IPS-11a (cell line): ENCODE data around the gene IL17RD.

Experiments
- H3K4me3 ChIP-seq: one replicate; pipeline ENCODE4 v1.5.1; 2013; ENCODE audit warnings: low read depth, low read length, control low read depth

Gene IL17RD

GRCh38 chr3:57069503-57069902, 95.7 kb downstream of the IL17RD start:
- no peak overlapping the region for H3K4me3 ChIP-seq

GRCh38 chr3:57068437-57069089, 96.6 kb downstream of the IL17RD start:
- H3K4me3 ChIP-seq, result no peak overlapping the region

GRCh38 chr3:57066471-57066870, 98.7 kb downstream of the IL17RD start:
- H3K4me3 ChIP-seq, result no peak overlapping the region

DNA sequence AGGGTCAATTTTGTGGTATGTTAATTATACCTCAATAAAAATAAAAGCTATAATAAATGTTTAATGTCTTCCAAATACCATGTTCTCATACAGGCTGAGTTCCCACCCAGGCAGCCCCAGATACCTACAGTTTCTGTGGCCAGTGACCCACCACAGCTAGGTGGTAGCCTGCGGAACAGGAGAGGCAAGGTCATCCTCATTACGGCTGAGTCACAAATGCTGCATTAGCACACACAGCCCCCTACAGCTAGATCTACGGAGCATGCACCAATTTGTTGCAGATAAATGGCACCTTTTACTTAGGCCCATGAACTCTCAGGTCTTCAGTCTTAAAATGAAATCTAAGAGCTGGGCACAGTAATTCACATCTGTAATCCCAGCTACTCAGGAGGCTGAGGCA, 99.6 kb downstream of the IL17RD start:
- no peak overlapping the region for H3K4me3 ChIP-seq

GRCh38 chr3:57064572-57064971, 100.6 kb downstream of the IL17RD start:
- H3K4me3 ChIP-seq, result no peak overlapping the region

- H3K4me3 ChIP-seq, result no peak overlapping the region
Measured at GRCh38 chr3:57064001-57064400, 101.2 kb downstream of the IL17RD start.

DNA sequence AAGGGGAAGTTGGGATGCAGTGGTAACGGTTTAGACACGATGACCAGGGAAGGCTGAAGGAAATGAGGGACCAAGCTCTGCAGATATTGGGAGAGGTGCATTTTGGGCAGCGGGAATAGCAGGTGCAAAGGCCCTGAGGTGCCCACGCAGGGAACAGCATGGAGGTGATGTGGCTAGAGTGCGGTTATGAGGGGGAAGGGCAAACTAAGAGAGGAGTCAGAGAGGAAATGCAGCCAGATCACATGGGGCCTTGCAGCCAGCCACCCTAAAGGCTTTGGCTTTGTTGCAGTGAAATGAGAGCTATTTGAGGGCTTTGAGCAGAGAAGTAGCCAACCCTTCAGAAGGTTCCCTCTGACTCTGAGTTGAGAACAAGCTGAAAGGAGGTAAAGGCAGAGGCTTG, 102.1 kb downstream of the IL17RD start:
- H3K4me3 ChIP-seq, result no peak overlapping the region

DNA sequence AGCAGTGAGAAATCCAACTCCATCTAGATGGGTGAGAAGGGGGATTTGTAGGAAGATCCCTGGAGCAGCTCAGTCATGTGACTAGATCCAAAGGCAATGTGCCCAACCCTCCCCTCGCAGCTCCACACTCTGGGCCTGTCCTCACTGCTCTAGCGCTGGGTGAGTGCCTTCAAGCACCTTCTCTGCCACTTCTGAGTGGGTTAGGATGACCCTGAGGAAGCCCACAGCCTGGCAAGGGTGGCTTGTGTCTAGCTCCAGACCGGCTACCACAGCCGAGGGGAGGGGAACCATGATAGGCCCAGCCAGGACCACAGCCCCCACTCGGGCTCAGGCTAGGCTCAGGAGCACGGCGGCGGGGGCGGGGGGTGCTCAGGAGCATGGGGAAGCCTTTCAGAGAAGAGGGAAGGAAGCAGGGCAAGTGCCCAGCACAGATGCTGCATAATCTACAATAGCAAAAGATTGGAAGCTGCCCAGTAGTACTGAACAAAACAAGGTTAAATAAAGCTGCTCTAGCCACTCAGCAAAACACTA, 103.0 kb downstream of the IL17RD start:
- H3K4me3 ChIP-seq, result no peak overlapping the region

GRCh38 chr3:57061556-57061955, 103.6 kb downstream of the IL17RD start:
- no peak overlapping the region for H3K4me3 ChIP-seq

- no peak within 1 kb of the TSS for H3K4me3 ChIP-seq
Measured at GRCh38 chr3:57060089-57060821, 104.9 kb downstream of the IL17RD start, which contains the start of gene SPATA12. Gene SPATA12 (plus strand): TSS chr3:57060664. CDS start chr3:57073695, 13,031 bp downstream.

DNA sequence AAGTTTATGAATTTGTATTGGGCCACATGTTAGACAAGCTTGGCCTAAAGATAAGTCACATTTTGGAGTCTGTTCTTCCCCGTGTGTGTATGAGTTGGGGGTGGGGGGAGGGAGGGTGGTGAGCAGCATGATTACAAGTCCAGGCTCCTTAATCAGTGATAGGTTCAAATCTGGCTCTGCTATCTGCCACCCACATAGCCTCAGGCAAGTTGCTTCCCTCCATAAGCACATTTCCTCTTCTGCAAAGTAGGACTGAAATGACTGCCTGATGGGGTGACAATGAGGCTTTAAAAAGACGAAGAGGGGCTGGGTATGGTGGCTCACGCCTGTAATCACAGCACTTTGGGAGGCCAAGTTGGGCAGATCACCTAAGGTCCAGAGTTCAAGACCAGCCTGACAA, 105.7 kb downstream of the IL17RD start:
- H3K4me3 ChIP-seq, result no peak overlapping the region

GRCh38 chr3:57057351-57057750, 107.8 kb downstream of the IL17RD start:
- H3K4me3 ChIP-seq, result no peak overlapping the region

DNA sequence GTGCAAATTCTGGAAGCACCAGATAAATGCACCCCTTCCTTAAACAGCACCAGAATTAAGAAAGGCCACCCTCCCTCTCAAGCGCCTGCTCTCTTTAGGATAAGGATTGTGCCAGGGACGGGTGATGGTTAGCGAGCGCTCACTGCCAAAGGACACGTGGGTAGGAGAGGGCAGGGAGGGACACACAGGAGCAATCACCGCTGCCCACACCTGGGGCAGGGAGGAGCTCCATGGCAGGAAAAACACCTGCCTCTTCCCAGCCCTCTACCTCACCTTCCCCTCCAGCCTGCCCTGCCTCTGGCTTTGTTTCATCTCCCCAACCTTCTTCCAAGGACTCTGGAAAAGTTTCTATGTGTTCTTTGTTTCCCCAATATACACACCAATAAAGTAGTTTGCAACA, 112.0 kb downstream of the IL17RD start:
- no peak overlapping the region for H3K4me3 ChIP-seq

DNA sequence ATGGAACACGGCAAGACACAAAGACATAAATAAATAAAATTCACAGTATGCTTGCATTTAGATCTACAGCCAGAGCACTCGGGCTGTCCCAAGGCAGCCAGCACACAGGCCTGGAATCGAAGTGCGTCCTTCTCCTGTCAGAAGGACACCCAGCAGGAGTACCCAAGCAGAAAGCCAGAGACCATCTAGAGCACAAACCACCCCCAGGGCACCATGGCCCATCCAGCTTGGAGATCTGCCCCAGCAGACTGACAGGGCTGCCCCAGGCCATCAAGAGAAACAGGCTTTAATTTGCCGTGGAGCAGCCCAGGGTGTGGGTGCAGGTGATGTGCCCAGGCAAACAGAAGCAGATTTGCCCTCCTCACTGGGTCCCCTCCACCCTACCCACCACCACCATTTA, 112.5 kb downstream of the IL17RD start:
- H3K4me3 ChIP-seq, result no peak overlapping the region

DNA sequence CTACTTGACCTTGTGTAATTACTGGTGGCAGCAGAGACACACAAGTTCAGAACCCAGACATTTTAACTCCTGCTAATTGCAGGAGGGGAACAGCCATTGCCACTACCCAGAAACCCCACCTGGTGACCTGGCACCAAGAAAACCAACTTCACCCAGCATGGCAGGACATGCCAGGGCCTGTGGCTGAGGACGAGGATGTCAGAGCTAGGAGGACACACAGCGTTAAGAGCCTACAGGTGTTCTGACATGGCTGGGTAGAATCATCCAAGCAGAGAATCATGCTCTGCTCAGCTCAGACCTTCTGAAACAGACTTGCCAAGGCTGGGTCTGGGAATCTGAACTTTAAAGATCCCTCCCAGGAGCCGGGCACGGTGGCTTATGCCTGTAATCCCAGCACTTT, 116.4 kb downstream of the IL17RD start:
- no peak overlapping the region for H3K4me3 ChIP-seq

DNA sequence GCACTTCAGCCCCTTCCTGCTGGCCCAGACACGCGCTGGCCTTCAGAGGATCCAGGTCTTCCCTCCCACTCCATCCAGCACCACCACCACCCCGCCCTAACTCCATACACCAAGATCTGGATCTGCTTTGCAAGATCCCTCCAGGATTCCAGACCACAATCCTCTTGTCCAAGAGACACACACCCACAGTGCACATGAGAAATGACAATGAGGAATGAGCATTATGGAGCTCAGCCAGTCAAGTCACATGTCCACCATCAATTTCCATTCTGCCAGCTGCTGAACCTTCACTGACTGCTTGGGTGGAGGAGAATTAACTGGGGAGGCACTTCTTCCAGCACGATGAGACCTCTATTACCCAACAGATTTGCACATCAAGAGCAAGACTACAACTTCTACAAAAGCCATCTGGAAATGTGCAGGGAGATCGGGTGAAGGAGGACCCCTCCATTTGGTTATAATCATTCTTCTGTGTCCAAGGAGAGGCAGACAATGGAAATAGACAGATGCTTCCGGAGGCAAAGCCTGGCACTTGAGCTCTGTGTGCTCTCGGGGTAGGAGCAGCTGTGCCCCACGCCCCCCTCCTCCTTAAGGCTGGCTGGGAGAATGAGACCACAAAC, 117.0 kb downstream of the IL17RD start:
- no peak overlapping the region for H3K4me3 ChIP-seq

- H3K4me3 ChIP-seq, result no peak overlapping the region
Measured at GRCh38 chr3:57046101-57046765, 118.9 kb downstream of the IL17RD start.

DNA sequence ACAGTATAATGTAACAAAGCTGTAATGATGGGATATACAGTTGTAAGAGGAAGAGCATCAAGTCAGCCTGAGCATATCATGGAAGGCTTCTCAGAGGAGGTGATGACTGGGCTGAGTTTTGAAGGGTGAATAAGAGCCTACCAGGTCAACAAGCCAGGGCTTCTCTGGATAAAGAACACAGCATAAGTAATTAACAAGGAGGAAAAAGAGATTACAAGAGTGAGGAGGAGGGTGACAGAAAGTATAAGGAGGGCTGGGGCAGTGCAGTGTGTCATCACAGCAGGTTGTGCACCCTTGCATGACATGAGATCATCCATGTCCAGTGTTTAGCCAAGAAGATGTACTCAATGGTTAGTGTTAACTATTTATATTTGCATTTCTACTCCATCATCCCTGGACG, 121.6 kb downstream of the IL17RD start:
- no peak overlapping the region for H3K4me3 ChIP-seq

GRCh38 chr3:57041674-57042073, 123.5 kb downstream of the IL17RD start:
- no peak overlapping the region for H3K4me3 ChIP-seq
